ENCODE results near the gene PRKCB.

DNA sequence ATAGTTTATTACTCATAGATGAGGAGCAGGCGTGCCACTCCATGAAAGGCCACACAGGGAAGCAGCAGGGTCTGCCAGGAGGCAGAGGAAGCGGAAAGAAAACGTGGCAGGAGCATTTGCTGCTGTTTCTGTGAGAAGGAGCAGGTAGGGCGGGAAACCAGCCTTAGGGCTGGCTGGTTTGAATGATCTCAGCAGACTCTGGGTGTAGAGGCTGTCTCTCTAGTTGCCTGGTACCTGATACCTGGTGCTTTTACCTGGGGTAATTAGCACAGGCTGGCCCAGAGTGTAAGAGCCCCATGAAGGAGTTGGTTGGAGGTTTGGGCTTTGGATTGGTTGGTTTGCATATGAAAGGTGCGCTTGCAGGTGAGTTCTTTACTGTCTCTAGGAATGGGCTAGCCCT is 215.3 kb downstream of the PRKCB start:
- TF ChIP-seq, protein P1, sequence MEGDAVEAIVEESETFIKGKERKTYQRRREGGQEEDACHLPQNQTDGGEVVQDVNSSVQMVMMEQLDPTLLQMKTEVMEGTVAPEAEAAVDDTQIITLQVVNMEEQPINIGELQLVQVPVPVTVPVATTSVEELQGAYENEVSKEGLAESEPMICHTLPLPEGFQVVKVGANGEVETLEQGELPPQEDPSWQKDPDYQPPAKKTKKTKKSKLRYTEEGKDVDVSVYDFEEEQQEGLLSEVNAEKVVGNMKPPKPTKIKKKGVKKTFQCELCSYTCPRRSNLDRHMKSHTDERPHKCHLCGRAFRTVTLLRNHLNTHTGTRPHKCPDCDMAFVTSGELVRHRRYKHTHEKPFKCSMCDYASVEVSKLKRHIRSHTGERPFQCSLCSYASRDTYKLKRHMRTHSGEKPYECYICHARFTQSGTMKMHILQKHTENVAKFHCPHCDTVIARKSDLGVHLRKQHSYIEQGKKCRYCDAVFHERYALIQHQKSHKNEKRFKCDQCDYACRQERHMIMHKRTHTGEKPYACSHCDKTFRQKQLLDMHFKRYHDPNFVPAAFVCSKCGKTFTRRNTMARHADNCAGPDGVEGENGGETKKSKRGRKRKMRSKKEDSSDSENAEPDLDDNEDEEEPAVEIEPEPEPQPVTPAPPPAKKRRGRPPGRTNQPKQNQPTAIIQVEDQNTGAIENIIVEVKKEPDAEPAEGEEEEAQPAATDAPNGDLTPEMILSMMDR (conservative IDR thresholded peaks at IDR 0.05; ENCODE audit: low read length), result no peak
- TF ChIP-seq EZH2phosphoT487 (IDR thresholded peaks at IDR 0.05; ENCODE audit: borderline replicate concordance, low read depth, low read length), result no peak

Data from OCI-LY7 (cell line).